Kidney epithelial cell (primary cell): ENCODE measurements around the gene MYLK. TPM values are rescaled to one million over a fixed set of nuclear protein-coding genes. Genes with fewer than 3 reads are reported as not detected.

Source experiments
- DNase-seq: peaks from one replicate; pipeline ENCODE4 v3.0.0-alpha.2; 2010; ENCODE audit warnings: low read depth
- H3K27me3 ChIP-seq: 2 replicates; pipeline ENCODE4 v1.6.0; 2011; ENCODE audit warnings: low read length; ENCODE audit not compliant: control insufficient read depth, insufficient read depth
- H3K36me3 ChIP-seq: 2 replicates; pipeline ENCODE4 v1.5.1; 2011; ENCODE audit warnings: low read length; ENCODE audit not compliant: control insufficient read depth, insufficient read depth
- H3K4me3 ChIP-seq: 2 replicates; pipeline ENCODE4 v1.5.1; 2011; ENCODE audit warnings: low read depth, mild to moderate bottlenecking, control low read depth, low read length
- total RNA-seq: library from RNA; depleted of rRNA; stranded (reverse); fragments of >200 nt; gene quantifications from 2 replicates; pipeline ENCODE4 v1.2.3, GENCODE V29; 2015
- TF ChIP-seq, protein P1 (sequence below): IDR thresholded peaks from 2 replicates; pipeline ENCODE4 v1.5.1; 2011; ENCODE audit warnings: mild to moderate bottlenecking, moderate library complexity, low read length, control low read depth, inconsistent platforms; ENCODE audit not compliant: insufficient read depth, poor library complexity, severe bottlenecking

The MYLK gene
- total RNA-seq, 1 donor from 2014 or later, result 49.7 TPM

DNA sequence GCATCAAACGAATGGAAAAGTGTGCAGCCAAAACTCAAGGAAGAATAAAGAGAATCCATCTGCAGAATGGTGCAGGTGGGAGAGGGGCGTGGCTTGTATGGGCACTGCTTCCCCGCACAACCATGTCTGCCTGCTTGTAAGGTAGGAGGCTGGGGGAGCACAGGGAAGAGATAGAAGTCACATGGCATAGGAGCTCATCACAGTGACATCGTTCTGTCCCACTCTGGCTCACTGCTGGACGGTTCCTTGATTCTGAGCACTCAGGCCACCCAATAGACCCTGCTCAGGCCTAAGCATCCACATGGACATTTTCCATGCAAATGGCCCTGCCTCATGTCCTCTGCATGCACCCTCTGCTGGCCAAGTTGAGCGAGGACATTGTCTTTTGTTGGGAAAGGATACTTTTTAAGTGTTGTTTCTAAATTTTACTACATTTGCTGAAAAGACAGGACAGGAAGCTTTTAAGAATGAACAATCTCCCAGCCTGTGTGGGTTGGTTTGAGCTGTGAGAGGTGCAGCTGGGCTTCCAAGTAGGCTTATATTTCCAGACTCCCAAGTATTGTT lies 3.1 kb downstream of the MYLK start:
- no peak for DNase-seq
- Histone ChIP-seq H3K4me3 (no peak overlapping the region), H3K36me3 (no peaks in the 10 kb centered on the region), H3K27me3 (no peaks in the 10 kb centered on the region)
- TF ChIP-seq, protein P1, sequence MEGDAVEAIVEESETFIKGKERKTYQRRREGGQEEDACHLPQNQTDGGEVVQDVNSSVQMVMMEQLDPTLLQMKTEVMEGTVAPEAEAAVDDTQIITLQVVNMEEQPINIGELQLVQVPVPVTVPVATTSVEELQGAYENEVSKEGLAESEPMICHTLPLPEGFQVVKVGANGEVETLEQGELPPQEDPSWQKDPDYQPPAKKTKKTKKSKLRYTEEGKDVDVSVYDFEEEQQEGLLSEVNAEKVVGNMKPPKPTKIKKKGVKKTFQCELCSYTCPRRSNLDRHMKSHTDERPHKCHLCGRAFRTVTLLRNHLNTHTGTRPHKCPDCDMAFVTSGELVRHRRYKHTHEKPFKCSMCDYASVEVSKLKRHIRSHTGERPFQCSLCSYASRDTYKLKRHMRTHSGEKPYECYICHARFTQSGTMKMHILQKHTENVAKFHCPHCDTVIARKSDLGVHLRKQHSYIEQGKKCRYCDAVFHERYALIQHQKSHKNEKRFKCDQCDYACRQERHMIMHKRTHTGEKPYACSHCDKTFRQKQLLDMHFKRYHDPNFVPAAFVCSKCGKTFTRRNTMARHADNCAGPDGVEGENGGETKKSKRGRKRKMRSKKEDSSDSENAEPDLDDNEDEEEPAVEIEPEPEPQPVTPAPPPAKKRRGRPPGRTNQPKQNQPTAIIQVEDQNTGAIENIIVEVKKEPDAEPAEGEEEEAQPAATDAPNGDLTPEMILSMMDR, result peak; percentile 66

DNA sequence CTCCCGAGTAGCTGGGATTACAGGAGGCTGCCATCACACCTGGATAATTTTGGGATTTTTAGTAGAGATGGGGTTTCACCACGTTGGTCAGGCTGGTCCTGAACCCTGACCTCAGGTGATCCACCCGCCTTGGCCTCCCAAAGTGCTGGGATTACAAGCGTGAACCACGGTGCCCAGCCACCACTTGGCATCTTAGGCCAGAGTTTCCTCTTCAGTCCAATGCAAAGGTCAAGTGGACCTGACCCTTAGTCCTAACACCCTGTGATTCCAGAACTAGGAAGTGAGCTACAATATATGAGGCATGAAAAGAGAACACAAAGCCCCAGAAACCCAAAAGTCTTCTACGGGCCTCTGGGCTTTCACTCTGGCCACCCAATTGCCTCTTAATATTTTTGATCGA lies 5.3 kb downstream of the MYLK start:
- Histone ChIP-seq H3K27me3 (no peaks in the 10 kb centered on the region), H3K4me3 (no peak overlapping the region), H3K36me3 (no peaks in the 10 kb centered on the region)
- DNase-seq, result no peak
- TF ChIP-seq, protein P1, result no peak

DNA sequence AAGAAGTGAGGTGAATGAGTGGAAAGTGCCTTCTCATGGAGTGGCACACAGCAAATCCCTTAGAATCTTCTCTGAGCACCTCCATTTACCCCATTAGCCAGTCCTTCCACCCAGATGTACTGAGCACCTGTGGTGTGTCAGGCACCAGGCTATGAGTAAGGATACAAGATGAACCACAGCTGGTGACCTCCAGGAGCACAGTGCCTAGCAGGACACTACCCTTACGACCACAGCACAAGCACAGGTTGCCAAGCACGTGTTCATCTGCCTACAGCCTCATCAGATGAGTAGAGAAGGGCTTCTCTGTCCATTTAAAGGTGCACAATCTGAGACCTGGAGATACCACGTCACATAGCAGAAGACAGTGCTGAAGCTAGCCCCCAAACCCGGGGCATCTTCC lies 6.2 kb downstream of the MYLK start:
- TF ChIP-seq, protein P1, result no peak
- Histone ChIP-seq H3K4me3 (no peak overlapping the region), H3K27me3 (no peaks in the 10 kb centered on the region), H3K36me3 (no peaks in the 10 kb centered on the region)
- DNase-seq, result no peak

DNA sequence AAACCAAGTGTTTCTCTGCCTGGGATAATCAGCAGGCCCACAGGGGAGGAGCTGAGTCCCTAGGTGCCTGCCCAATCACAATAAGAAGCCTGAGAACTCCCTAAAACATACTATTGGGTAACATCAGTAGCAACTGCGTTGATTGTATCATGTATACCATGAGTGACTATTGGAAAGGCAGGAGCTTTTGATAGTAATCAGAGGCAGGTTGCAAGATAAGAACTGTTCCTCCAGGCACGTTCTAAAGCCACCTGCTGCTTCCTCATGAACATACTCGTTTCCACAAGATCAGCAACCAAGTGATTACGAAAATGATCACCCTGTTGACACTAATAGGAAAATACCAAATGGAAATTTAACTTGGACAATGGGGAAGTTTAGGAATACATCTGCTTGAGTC lies 6.7 kb downstream of the MYLK start:
- TF ChIP-seq, protein P1, result no peak
- Histone ChIP-seq H3K36me3 (no peaks in the 10 kb centered on the region), H3K4me3 (no peak overlapping the region), H3K27me3 (no peaks in the 10 kb centered on the region)
- no peak for DNase-seq

DNA sequence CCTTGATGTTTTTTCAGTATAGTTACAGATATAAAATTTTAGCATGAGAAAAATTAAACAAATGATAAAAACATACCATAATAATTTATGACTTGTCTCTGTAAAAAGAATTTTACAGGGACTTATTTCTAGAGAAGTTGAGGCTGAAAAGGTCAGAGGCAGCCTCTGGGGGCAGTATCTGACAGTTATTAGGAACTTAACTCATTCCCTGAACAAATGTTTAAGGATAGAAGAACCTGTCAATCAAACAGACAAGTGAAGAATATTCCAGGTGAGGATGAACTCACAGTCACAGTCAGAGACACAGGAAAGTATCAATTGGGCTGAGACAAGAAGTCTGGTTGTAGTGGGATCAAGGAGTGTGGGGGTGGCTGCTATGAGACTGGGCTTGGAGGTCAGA lies 7.3 kb downstream of the MYLK start:
- no peaks in the 10 kb centered on the region for H3K27me3 ChIP-seq
- no peak overlapping the region for H3K4me3 ChIP-seq
- TF ChIP-seq, protein P1, result peak; percentile 18
- DNase-seq, result no peak
- no peaks in the 10 kb centered on the region for H3K36me3 ChIP-seq

DNA sequence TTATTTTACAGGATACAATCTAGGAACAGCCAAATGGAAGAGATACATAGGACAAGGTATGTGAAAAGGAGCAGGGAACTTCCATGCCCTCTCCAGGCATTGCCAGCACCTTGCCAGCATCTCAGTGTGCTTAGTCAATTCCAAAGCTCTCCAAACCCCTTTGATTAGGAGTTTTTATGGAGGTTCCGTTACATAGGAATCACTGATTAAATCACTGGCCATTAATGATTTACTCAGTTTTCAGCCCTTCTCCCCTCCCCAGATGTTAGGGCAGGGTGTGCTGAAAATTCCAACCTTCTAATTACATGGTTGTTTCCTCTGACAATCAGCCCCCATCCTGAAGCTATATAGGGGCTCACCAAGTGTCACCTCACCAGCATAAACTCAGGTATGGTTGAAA lies 11.5 kb downstream of the MYLK start:
- TF ChIP-seq, protein P1, result no peak
- Histone ChIP-seq H3K36me3 (no peaks in the 10 kb centered on the region), H3K27me3 (no peaks in the 10 kb centered on the region), H3K4me3 (no peak overlapping the region)
- no peak for DNase-seq
